Fibroblast of skin of right biceps (primary cell): Measurements from ENCODE around the gene QRICH2.
"Not testable (repeated sequence)": the region's sequence is repeated elsewhere in the genome, so short reads cannot be mapped to it uniquely, and the experiment has no call there.

Experiments used
- DNase-seq: peaks from one replicate; pipeline ENCODE4 v3.0.0-alpha.2; 2013

Gene QRICH2

GRCh38 chr17:76329664-76330063, 21.6 kb upstream of the QRICH2 start:
- DNase-seq = no peak

GRCh38 chr17:76327696-76328095, 19.6 kb upstream of the QRICH2 start:
- DNase-seq = no peak

GRCh38 chr17:76326306-76326705, 18.2 kb upstream of the QRICH2 start:
- DNase-seq = no peak

GRCh38 chr17:76318586-76318985, 10.5 kb upstream of the QRICH2 start:
- DNase-seq = no peak

- no peak for DNase-seq
Observed at GRCh38 chr17:76317535-76317934, 9.5 kb upstream of the QRICH2 start.

- peak; percentile 10 for DNase-seq
Observed at GRCh38 chr17:76314392-76315227, 6.5 kb upstream of the QRICH2 start.

- no peak for DNase-seq
Observed at GRCh38 chr17:76312735-76313134, 4.7 kb upstream of the QRICH2 start.

- DNase-seq = no peak
Observed at GRCh38 chr17:76309461-76309860, 1.4 kb upstream of the QRICH2 start.

- DNase-seq = no peak
Observed at GRCh38 chr17:76307299-76307965, 644 bp downstream of the QRICH2 start.

- DNase-seq = not testable (repeated sequence)
Observed at GRCh38 chr17:76305135-76305454, 3.0 kb downstream of the QRICH2 start.

- DNase-seq = no peak
Observed at GRCh38 chr17:76304226-76305134, 3.6 kb downstream of the QRICH2 start.

GRCh38 chr17:76297436-76297835, 10.6 kb downstream of the QRICH2 start:
- DNase-seq = no peak

GRCh38 chr17:76296889-76297288, 11.2 kb downstream of the QRICH2 start:
- no peak for DNase-seq

GRCh38 chr17:76296186-76296585, 11.9 kb downstream of the QRICH2 start:
- no peak for DNase-seq

- DNase-seq = no peak
Observed at GRCh38 chr17:76293106-76293505, 15.0 kb downstream of the QRICH2 start.

GRCh38 chr17:76292567-76292966, 15.5 kb downstream of the QRICH2 start:
- DNase-seq = no peak

- no peak for DNase-seq
Observed at GRCh38 chr17:76281573-76282371, 26.3 kb downstream of the QRICH2 start.

- no peak for DNase-seq
Observed at GRCh38 chr17:76280650-76281049, 27.4 kb downstream of the QRICH2 start.

GRCh38 chr17:76279742-76280287, 28.3 kb downstream of the QRICH2 start:
- DNase-seq = no peak

GRCh38 chr17:76278952-76279741, 28.9 kb downstream of the QRICH2 start:
- peak; percentile 68 for DNase-seq

- no peak for DNase-seq
Observed at GRCh38 chr17:76278268-76278908, 29.7 kb downstream of the QRICH2 start.
